GM21360 (cell line): ENCODE measurements around the gene FAM161A.

Source experiments
- ATAC-seq: cut with Tn5 transposase; IDR thresholded peaks from one replicate; pipeline ENCODE4 v1.9.1; 2021; ENCODE audit warnings: mild to moderate bottlenecking, moderate library complexity; ENCODE audit not compliant: unreplicated experiment

FAM161A gene

DNA sequence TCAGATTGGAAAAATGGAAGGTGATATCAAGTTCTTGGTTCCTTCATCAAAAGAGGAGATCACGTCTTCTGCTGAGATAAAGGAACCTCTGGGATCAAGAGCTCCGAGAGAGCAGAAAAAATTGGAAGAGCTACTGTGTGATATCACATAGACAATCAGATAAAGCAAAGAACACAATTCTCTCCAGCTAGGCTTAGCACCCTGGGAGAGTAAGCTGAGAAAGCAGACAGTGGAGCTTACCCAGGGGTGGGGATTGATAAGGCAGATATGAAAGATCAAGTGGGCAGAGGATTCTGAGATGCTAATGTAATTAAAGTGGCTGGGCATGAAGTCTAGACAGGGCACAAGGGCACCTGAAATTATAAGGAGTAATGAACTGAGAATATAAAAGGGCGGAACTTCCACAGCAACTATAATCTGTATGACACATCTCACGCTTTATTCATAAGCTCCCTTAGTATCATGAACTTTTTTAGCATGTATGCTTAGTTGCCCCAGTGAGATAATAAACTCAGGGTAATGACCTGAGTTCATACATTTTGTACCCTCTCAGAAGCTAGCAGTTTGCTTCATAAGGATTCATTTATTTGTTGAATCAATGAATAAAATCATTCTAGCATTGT lies 65.8 kb downstream of the FAM161A start:
- no peak for ATAC-seq

DNA sequence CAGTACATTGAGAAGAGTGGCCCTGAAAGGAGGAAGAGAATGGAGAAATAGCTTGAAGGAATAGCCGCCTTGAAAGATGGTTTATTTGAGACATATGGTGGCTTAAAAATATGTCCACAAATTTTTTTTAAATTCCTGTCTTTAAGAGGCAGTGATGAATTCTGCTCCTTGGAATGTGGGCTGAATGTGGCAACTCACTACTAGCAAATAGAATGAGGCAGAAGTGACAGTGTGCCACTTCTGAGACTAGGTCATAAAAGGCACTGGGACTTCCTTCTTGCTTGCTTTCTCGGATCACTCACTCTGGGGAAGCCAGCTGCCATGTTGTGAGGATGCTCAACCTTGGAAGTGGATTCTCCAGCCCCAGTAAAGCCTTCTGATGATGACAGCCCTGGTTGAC lies 67.0 kb downstream of the FAM161A start:
- no peak for ATAC-seq

DNA sequence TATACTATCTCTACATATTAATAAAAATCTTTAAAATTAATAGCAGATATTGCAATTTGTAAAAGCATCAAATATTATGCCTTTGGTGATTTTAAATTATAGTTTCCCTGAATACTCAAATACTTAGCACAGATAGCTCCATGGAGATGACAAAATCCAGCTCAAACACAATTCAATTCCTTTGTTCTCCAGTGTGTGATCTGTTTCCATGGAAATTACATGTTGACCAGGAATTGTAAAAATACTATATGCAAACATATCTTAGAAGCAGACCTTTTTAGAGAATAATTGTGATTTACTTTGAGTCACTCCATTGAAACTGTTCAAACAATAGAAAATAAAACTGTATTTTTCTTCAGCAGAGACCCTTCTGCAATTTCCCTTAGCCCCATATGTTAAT lies 68.3 kb downstream of the FAM161A start:
- ATAC-seq = no peak

DNA sequence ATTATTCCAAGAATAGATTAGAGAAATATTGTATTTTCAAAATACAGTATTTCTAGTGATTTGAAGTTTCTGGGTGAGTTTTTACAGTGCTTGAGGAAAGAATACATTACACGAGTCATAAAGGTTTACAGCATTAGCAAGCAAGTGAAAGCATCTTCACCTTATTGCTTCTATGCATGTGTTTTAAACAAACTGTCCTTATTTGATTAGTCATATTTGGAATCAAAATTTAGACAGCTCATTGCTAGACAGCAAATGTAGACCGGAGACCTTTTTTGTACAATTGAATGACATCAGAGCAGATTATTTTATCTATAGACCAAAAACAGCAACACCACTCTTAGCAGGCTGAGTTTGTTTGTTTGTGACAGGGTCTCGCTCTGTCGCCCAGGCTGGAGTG lies 69.2 kb downstream of the FAM161A start:
- no peak for ATAC-seq

- ATAC-seq = no peak
These were observed 77.8 kb downstream of the FAM161A start for GRCh38 chr2:61775956-61776570.
